ENCODE results near the gene C1orf87.

C1orf87 gene

DNA sequence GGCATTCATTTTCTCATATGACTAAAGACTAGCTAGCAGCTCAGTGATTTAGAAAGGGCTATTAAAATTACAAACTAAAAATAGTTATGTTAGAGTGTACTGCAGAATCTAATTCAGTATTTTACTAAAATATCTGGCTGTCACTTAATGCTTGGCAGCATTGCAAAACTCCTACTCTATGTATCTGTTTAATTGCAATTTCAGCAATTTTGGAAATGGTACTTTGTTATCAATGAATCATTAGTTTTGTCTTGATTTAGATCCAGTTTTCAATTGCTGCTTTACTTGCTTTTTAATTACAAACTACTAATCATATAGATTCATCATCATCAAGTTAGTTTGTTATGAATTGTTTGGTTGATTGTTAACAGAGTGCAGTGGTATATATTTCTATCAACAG lies 19.2 kb downstream of the C1orf87 start:
- TF ChIP-seq, protein P1, sequence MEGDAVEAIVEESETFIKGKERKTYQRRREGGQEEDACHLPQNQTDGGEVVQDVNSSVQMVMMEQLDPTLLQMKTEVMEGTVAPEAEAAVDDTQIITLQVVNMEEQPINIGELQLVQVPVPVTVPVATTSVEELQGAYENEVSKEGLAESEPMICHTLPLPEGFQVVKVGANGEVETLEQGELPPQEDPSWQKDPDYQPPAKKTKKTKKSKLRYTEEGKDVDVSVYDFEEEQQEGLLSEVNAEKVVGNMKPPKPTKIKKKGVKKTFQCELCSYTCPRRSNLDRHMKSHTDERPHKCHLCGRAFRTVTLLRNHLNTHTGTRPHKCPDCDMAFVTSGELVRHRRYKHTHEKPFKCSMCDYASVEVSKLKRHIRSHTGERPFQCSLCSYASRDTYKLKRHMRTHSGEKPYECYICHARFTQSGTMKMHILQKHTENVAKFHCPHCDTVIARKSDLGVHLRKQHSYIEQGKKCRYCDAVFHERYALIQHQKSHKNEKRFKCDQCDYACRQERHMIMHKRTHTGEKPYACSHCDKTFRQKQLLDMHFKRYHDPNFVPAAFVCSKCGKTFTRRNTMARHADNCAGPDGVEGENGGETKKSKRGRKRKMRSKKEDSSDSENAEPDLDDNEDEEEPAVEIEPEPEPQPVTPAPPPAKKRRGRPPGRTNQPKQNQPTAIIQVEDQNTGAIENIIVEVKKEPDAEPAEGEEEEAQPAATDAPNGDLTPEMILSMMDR (IDR thresholded peaks at IDR 0.05; ENCODE audit: low read depth, low read length): no peak
- no peaks in the 10 kb centered on the region for H3K4me1 ChIP-seq
- no peak overlapping the region for H3K4me3 ChIP-seq (ENCODE audit: low read depth, low read length)
- DNase-seq: no peak
- H3K9me3 ChIP-seq: no peaks in the 10 kb centered on the region
- no peaks in the 10 kb centered on the region for H3K36me3 ChIP-seq
- H3K27me3 ChIP-seq: no peaks in the 10 kb centered on the region

DNA sequence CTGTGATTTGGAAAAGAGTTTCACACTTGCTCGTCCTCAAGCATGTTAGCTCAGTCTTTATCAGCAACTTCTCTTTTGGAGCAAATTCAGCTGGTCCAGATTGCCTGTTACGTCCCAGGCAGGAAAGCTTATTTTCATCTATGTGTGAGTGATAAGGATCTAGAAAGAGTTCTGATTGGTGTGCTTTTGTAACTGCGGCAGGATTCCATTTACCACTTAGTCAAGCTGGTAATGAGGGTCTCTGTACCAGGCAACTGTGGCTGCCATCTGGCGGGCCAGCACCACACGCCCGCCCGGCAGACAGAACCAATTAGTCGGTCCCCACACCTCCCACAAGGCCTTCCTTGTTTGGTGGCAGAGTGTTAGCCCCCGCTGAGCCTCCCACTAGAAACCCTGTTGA lies 21.0 kb downstream of the C1orf87 start:
- peak; percentile 7 for DNase-seq
- H3K4me3 ChIP-seq (ENCODE audit: low read depth, low read length): no peak overlapping the region
- H3K9me3 ChIP-seq: no peaks in the 10 kb centered on the region
- no peaks in the 10 kb centered on the region for H3K4me1 ChIP-seq
- TF ChIP-seq, protein P1 (IDR thresholded peaks at IDR 0.05; ENCODE audit: low read depth, low read length): no peak
- no peaks in the 10 kb centered on the region for H3K36me3 ChIP-seq
- H3K27me3 ChIP-seq: no peaks in the 10 kb centered on the region

DNA sequence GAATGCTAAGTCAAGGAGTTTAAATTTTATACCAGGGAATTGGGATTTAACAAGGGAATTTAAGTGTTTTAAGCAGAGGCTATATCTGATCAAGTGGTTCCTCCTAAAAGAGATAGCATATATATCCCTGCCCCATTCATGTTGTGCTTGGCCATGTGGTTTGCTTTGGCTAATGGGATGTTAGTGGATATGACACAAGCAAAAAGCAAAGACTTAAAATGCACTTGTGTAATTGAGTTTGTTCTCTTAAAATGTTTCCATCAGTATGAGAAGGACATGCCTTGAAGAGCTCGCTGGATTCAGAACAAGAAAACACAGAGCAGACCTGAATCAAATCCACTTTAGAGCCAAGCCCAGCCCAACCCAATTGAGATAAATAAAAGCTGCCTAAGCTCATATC lies 22.4 kb downstream of the C1orf87 start:
- no peak for DNase-seq
- Histone ChIP-seq H3K9me3 (no peaks in the 10 kb centered on the region), H3K27me3 (no peaks in the 10 kb centered on the region), H3K36me3 (no peaks in the 10 kb centered on the region), H3K4me3 (ENCODE audit: low read depth, low read length) (no peak overlapping the region), H3K4me1 (no peaks in the 10 kb centered on the region)
- TF ChIP-seq, protein P1 (IDR thresholded peaks at IDR 0.05; ENCODE audit: low read depth, low read length): no peak

DNA sequence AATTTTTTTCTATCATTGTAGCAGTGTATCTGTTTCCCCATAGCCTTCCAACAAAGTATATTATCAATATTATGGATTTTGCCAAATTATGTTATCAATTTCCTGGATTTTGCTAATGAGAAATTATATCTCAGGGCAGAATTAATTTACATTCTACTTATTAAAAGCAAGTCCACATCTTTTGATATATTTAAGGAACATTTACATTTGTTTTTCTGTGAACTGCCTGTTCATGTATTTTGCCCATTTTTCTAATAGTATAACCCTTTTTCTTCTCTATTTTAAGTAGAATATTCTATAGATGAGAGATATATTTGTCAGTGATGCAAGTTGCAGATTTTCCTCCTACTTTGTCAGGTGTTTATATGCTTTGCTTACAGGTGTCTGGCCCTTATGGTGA lies 24.4 kb downstream of the C1orf87 start:
- no peaks in the 10 kb centered on the region for H3K36me3 ChIP-seq
- no peaks in the 10 kb centered on the region for H3K4me1 ChIP-seq
- TF ChIP-seq, protein P1 (IDR thresholded peaks at IDR 0.05; ENCODE audit: low read depth, low read length): no peak
- no peak for DNase-seq
- no peak overlapping the region for H3K4me3 ChIP-seq (ENCODE audit: low read depth, low read length)
- no peaks in the 10 kb centered on the region for H3K9me3 ChIP-seq
- no peaks in the 10 kb centered on the region for H3K27me3 ChIP-seq

DNA sequence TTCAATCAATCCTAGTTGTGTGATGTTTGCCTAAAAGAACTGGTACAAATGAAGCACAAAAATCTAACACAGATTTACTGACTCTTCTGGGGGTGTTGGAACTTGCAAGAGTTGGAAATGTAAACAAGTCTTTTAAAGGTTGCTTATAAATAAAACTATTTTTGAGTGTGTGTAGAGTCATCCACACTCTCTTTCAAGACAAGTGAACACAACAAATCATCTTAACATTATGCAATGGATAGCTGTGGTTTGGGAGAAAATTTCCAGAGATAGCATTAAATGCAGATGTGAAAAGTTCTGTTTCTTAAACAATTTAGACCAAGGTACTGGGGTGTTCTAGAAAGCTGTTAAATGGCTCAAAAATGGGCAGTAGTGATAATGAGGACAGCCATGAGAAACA lies 28.7 kb downstream of the C1orf87 start:
- H3K4me3 ChIP-seq (ENCODE audit: low read depth, low read length): no peak overlapping the region
- no peaks in the 10 kb centered on the region for H3K36me3 ChIP-seq
- no peaks in the 10 kb centered on the region for H3K4me1 ChIP-seq
- DNase-seq: no peak
- TF ChIP-seq, protein P1 (IDR thresholded peaks at IDR 0.05; ENCODE audit: low read depth, low read length): no peak
- no peaks in the 10 kb centered on the region for H3K27me3 ChIP-seq
- no peaks in the 10 kb centered on the region for H3K9me3 ChIP-seq

DNA sequence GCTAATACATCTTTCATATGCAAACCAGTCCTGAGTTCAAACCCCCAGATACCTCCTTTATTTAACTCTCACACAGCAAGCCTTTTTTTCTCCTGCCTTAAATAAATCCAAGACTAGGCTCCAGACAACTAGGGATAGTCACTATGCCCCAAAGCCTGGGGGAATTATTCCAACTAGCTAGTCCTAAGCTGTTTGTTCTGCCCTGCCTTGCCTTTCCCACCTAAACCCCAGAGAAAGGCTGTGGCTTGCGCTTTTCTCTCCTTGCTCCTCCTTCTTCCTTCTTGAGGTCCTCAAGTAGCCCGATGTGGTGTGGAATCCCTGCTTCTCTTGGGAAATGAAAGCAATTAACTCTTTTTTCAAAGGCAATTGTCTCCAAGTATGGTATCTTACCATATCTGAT lies 31.8 kb downstream of the C1orf87 start:
- DNase-seq: no peak
- H3K27me3 ChIP-seq: no peaks in the 10 kb centered on the region
- no peaks in the 10 kb centered on the region for H3K4me1 ChIP-seq
- no peaks in the 10 kb centered on the region for H3K9me3 ChIP-seq
- TF ChIP-seq, protein P1 (IDR thresholded peaks at IDR 0.05; ENCODE audit: low read depth, low read length): no peak
- no peak overlapping the region for H3K4me3 ChIP-seq (ENCODE audit: low read depth, low read length)
- no peaks in the 10 kb centered on the region for H3K36me3 ChIP-seq
